SK-N-SH treated with all-trans-retinoic acid at 6 μM for 48 hours (cell line): ENCODE measurements around the gene ACKR3.

Experiments used
- ISL1 ChIP-seq: fragments of 250-450 bp; sonication (Bioruptor Pico); IDR thresholded peaks from 2 replicates; pipeline ENCODE4 v2.1.2; 2022; ENCODE audit warnings: mild to moderate bottlenecking, moderate library complexity
- PATZ1 ChIP-seq: fragments of 250-450 bp; sonication (Bioruptor Pico); IDR thresholded peaks from 2 replicates; pipeline ENCODE4 v1.8.0; 2020; ENCODE audit warnings: mild to moderate bottlenecking, moderate library complexity, borderline replicate concordance
- POU6F1 ChIP-seq: fragments of 250-450 bp; sonication (Bioruptor Pico); IDR thresholded peaks from 2 replicates; pipeline ENCODE4 v1.8.0; 2021; ENCODE audit warnings: low read depth, mild to moderate bottlenecking, moderate library complexity, borderline replicate concordance
- PPARA ChIP-seq: fragments of 250-450 bp; sonication (Bioruptor Pico); IDR thresholded peaks from 2 replicates; pipeline ENCODE4 v1.5.0; 2020; ENCODE audit warnings: mild to moderate bottlenecking, borderline replicate concordance
- RARB ChIP-seq: fragments of 250-450 bp; sonication (Bioruptor Pico); IDR thresholded peaks from 2 replicates; pipeline ENCODE4 v1.8.0; 2021; ENCODE audit warnings: mild to moderate bottlenecking, moderate library complexity
- ZC3H10 ChIP-seq: fragments of 250-450 bp; sonication (Bioruptor Pico); IDR thresholded peaks from 2 replicates; pipeline ENCODE4 v1.5.1; 2021; ENCODE audit warnings: mild to moderate bottlenecking, moderate library complexity
- ZFP30 ChIP-seq: fragments of 450-650 bp; formaldehyde crosslinking; IDR thresholded peaks from 2 replicates; pipeline ENCODE4 v1.5.0; 2022; ENCODE audit warnings: mild to moderate bottlenecking, moderate library complexity

- TF ChIP-seq PATZ1 (CRISPR knock-in tag) (no peak), POU6F1 (CRISPR knock-in tag) (no peak), RARB (CRISPR knock-in tag) (no peak), PPARA (CRISPR knock-in tag) (no peak), ZFP30 (CRISPR knock-in tag) (no peak), ISL1 (CRISPR knock-in tag) (no peak), ZC3H10 (no peak)
These were observed 44.1 kb upstream of the ACKR3 start for GRCh38 chr2:236525411-236525997.
